Jurkat, Clone E6-1 (cell line): ENCODE data around the gene ADGRB2.
A peak's percentile ranks its signal among the peaks of the same experiment; 100 is the strongest.

Experiments
- DNase-seq: peaks from one replicate; pipeline ENCODE4 v3.0.0-alpha.2; 2011; ENCODE audit warnings: low read depth, low spot score
- H3K4me3 ChIP-seq: 2 replicates; pipeline ENCODE4 v1.5.1; 2011; ENCODE audit warnings: mild to moderate bottlenecking, low read length, control low read depth, moderate library complexity

Gene ADGRB2

DNA sequence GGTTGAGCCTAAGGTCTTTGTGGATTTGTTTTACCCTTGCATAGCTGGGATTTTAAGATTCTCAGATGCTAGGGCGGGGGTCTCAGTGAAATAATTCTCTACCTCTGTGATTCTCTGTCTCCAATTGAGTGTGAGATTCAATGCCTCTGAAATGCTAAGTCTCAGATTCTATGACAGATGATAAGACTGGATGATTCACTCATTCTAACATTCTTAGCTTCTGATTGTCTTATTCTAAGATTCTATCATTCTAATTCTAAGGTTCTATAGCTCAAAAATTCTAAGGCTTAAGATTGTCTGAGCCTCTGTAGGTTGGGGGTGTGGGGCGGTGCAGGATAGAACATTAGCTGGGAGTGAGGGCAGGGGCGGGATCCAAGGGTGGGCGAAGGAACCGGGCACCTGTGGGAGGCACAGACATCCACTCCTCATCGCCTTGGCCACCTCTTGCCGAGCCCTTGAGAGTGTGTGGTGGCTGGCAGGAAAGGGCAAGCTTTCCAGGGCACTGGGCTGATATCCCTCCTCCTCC, 29.5 kb downstream of the ADGRB2 start:
- no peak overlapping the region for H3K4me3 ChIP-seq
- DNase-seq: no peak

DNA sequence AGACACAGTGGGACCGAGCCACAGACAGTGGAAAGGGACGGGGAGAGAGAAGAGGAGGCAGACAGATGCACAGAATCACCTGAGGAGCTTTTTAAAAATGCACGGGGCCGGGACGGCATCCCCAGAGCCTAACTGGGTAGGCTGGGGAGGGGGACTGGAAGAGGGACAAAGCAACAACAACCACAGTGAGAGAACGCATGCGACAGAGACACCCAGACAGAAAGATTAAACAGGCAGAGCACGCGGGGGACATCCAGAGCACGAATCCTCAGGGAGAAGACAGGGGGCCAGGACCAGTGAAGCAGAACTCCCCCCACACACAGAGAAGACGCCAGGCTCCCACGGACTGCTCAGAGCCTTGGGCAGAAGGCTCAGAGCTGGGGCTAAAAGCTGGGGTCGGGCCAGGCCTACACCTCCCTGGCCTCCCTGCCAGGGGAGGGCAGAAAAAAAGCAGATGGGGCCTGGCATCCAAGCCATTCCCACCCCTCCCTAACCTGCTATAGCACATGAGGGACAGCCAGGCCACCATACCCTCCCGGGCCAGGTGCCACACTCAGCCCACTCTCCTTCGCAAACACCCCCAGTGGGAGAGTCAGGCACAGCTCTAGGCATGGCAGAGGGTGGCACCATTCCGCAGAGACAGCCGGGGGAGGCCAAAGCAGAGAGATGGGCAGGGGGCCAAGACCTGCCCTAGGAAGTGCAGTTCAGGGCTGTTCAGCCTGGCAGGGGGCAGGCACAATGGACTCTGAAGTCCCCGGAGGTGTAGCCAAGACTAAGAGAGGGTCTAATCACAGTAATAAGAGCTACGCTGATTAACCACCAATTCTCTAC, 30.5 kb downstream of the ADGRB2 start:
- H3K4me3 ChIP-seq: no peak overlapping the region
- no peak for DNase-seq

GRCh38 chr1:31732751-31733289, 31.3 kb downstream of the ADGRB2 start:
- no peak for DNase-seq
- no peak overlapping the region for H3K4me3 ChIP-seq

DNA sequence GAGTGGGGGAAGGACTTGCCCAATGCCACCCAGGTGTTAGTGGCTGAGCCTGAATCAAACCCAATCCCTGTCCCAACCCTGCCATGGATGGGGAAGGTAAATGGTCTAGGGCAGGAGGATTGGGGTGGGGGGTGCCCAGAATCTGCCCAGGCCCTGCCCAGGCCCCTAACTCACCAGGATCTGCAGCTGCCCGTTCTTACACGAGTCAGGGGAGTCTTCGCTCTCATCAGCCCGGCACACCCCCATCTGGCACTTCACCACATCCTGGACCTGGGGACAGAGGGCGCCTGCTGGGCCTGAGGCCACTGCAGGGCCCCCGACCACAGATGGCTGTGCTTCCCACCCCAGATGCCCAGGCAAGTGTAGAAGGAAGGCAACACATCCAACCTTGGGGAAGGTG, 31.8 kb downstream of the ADGRB2 start:
- no peak overlapping the region for H3K4me3 ChIP-seq
- DNase-seq: no peak

DNA sequence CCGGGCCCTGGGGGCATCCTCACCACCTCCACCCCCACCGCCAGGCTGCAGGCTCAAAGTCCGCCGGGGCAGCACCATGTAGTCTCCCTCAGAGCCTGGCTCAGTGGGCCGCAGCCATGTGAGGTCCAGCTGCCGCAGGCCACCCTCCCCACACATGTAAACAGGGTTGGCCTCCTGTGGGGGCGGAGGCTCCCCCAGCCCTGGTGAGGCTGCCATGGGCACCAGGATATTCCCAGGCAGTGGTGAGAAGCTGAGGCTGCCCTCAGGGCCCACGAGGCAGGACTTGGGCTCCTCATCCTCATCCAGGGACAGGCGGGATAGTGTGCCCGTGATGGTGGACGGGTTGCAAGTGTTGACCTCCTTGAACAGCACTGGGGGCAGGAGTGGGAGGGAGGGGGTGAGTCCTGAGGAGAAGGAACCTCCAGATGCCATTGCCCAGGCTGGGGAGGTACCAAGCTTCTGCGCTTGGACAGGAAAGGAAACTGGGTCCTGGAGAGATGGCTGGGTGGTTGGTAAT, 33.0 kb downstream of the ADGRB2 start:
- DNase-seq: no peak

GRCh38 chr1:31730336-31731048, 33.6 kb downstream of the ADGRB2 start:
- no peak overlapping the region for H3K4me3 ChIP-seq
- DNase-seq: no peak

More for the DNA sequence above, 33.0 kb downstream of the ADGRB2 start:
- no peak overlapping the region for H3K4me3 ChIP-seq

DNA sequence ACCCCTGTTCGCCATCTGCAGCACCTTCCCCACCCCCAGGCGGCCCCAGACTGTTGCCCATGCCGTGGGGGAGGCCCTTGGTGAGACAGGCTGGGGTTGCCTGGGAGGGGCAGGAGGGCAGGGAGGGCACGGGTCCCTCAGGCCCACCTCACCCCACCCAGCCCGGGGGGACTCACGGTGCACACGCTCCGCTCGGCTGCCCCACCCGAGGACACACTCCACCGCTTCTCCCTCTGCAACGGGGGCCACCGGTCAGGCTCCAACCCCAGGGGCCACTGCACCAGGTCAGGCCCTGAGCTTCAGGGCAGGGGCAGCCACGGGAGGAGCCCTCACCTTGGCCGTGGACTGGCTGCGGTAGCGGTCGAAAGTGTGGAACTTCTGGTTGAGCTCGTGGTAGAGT, 36.3 kb downstream of the ADGRB2 start:
- no peak overlapping the region for H3K4me3 ChIP-seq
- no peak for DNase-seq

GRCh38 chr1:31727195-31727594, 36.9 kb downstream of the ADGRB2 start:
- DNase-seq: no peak
- H3K4me3 ChIP-seq: no peak overlapping the region

DNA sequence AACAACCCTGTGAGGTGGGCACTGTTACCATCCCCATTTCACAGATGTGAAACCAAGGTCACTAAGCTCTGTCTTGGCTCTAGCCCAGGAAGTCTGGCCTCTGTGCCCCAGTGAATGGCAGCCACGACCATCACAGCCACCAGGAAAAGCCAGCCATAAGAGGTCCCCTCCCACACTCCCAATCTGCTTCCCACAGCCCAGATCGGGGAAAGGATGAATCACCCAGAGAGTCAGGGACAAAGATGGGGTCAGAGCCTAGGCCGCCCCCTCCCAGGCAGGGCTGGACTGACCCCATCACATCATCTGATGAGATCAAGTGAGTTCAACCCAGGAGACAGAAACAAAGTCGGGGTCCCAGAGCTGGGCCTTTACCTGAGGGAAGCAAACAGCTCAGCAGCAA, 37.4 kb downstream of the ADGRB2 start:
- no peak overlapping the region for H3K4me3 ChIP-seq
- no peak for DNase-seq

DNA sequence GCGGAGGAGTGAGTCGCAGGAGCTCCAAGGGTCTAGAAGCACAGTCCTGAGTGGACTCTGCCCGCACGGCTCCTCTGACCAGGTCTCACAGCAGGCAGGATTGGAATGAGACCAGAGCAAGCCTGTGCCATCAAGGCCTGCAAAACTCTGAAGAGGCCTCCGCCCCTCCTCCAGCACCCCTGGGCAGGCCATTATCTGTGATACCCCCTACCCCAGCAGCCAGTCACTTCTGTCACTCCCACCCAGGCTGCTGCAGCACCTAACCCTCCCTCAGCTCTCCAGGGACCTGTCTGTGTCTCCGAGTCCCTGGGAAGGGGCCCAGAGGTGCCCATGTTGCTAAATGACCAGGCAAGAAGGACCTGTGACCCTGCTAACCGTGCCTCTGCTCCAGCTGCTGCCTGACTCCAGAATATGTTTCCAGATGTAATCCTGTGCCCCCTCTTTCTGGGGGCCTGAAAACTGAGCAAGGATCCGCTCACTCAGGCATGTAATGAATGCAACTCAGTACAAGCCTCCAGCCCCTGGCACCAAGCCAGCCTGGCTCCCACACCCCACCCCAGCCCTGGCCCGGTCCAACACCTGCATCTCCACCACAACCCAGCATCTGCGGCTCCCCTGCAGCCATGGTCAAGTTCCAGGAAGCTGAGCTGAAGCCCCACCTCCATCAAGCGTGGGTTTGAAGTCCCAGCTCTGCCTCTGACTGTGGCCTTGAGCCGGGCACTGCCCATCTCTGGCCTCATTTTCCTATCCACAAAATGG, 38.2 kb downstream of the ADGRB2 start:
- no peak for DNase-seq
- no peak overlapping the region for H3K4me3 ChIP-seq

- no peak overlapping the region for H3K4me3 ChIP-seq
- no peak for DNase-seq
Measured at GRCh38 chr1:31725134-31725533, 39.0 kb downstream of the ADGRB2 start.

DNA sequence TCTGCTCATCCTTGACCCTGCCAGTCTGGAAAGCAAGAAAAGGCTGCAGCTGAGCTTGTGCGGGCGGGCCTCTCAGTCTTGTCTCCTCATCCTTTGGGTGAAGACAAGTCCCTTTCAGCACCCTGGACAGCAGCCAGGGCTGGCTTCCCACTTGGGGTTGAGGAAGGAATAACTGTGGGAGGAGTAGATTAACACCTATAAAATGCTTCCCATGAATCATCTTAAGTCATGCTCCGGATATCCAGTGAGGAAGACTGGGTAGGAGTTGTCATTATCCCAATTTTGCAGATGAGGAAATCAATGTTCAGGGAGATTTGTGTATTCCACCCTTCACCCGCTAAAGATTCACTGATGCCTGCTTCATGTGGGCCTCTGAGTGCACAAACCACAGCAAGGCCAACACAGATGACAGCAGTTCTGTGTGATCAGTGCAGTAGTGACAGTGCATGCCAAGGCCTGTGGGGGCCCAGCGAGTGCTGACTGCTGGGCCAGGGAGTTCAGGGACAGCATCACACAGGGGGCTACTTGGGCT, 40.2 kb downstream of the ADGRB2 start:
- H3K4me3 ChIP-seq: no peak overlapping the region
- DNase-seq: peak; percentile 46

GRCh38 chr1:31718327-31718897, 45.7 kb downstream of the ADGRB2 start:
- H3K4me3 ChIP-seq: no peak overlapping the region
- no peak for DNase-seq

- no peak for DNase-seq
- no peak overlapping the region for H3K4me3 ChIP-seq
Measured at GRCh38 chr1:31717341-31717740, 46.8 kb downstream of the ADGRB2 start.

GRCh38 chr1:31715873-31716220, 48.3 kb downstream of the ADGRB2 start:
- no peak for DNase-seq
- H3K4me3 ChIP-seq: no peak overlapping the region

DNA sequence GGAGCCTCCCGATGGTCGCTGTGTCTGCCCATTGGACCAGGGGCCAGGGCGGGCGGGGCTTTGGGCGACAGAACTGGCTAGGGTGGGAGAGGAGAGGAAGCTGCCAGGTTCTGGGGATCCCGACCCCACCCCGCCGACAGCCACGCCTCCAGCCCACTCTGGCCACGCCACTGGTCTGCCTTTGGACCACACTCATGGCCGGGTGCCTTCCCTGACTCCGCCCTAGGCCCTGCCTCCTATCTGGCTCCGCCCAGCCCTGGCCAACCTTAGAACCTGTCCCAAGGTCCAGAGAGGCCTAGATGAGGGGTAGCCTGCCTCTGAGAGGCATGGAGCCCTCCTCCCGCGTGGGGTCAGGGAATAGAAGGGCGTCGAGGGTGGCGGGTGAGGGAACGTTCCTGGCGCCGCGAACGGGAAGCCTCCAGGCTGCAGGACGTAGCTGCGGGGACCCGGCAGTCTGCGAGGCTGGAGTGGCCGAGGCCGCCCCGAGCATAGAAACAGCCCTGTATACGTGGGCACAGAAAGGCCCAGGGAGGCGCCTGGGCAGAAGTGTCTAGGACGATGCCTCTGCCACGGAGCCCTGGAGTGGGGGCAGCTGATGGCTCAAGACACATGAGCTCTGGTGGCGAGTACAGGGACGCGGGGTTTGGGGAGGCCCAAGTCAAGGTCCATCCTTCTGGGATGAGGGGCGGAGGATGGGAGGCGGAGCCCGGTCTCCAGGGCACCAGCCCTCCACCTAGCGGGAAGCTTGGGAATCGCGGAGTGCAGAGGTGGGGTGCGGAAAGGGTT, 48.9 kb downstream of the ADGRB2 start:
- no peak overlapping the region for H3K4me3 ChIP-seq
- no peak for DNase-seq

DNA sequence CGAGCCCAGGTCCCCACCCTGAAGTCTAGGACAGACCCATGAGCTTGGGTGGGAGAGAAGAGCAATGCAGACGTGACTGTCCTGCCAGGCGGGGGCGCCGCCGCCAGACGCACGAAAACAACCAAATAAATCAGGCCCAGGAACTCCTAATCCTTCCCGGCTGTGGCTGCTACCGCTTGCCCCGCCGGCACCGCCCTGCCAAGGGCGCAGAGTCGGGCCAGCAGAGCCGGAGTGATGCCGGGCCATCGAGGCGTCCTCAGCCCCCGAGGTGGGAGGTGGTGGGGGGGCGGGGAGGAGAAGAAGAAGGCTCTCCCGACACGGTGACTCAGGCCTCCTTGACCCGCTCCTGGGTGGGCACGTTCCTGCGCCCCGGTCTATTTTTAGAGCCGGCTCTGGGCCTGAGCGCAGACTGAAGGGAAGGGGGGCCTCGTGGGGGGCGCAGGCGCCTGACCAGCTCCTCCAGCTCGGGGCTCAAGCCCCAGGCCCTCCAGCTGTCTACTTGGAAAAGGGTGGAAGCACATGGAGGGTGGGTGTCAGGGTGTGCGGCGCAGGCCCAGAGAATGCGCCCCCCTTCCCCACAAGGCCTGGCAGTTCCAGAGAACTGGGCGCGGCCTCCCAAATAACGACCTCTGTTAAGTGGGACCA, 49.6 kb downstream of the ADGRB2 start:
- no peak overlapping the region for H3K4me3 ChIP-seq
- DNase-seq: no peak

GRCh38 chr1:31712630-31713029, 51.5 kb downstream of the ADGRB2 start:
- no peak overlapping the region for H3K4me3 ChIP-seq
- DNase-seq: no peak
